K562 (cell line): Measurements from ENCODE around the gene OTUD5. TPM values are rescaled to one million over a fixed set of nuclear protein-coding genes. Genes with fewer than 3 reads are reported as not detected.
"Not testable (repeated sequence)": the region's sequence is repeated elsewhere in the genome, so short reads cannot be mapped to it uniquely, and the experiment has no call there.

Source experiments
- ATAC-seq: fragments of 200-7000 bp; cut with Tn5 transposase; 3 replicates; pipeline ENCODE4 v1.9.1; 2020; ENCODE audit warnings: moderate library complexity
- BruUV-seq: library from RNA; stranded (reverse); fragments of 400-500 nt; replicated peaks from 2 replicates; lab custom pipeline; 2021; lab: Mats Ljungman, UMichigan
- CTCF ChIA-PET: fragments of 300-600 bp; formaldehyde crosslinking; extraction: SDS; loops from one replicate; lab custom pipeline; 2021; ENCODE audit warnings: low intra/inter-chr PET ratio; lab: Yijun Ruan, JAX
- POLR2A ChIA-PET: fragments of 300-600, 350-650 bp; sonication (Branson Sonifier 250); formaldehyde crosslinking; extraction: SDS; loops from one replicate; lab custom pipeline; 2021; ENCODE audit warnings: antibody characterized with exemption, inconsistent platforms; lab: Yijun Ruan, JAX
- DNase-seq, 4 experiments: peaks; one replicate each; pipeline versions ENCODE4 v3.0.0 to v3.0.0-alpha.2; 2011 to 2018; ENCODE audit warnings: low spot score in 3 of 4, mixed read lengths in 3 of 4; ENCODE audit errors: extremely low read depth in 1 of 4
- FAIRE-seq: peaks from 2 replicates; lab custom pipeline; 2011; peaks lifted over from hg19 to GRCh38; lab: Jason Lieb, UNC
- H2AFZ ChIP-seq: 2 replicates; pipeline ENCODE4 v1.6.0; 2011; ENCODE audit warnings: low read depth, low read length, control low read depth, inconsistent platforms
- H3K27ac ChIP-seq: fragments of 200-600 bp; 3 replicates; pipeline ENCODE4 v1.8.0; 2011; ENCODE audit warnings: low read depth, mild to moderate bottlenecking, control low read depth, inconsistent platforms, low read length, moderate library complexity, mixed read lengths; ENCODE audit errors: extremely low read depth
- H3K27me3 ChIP-seq, 2 experiments: fragments of 300-600 bp in 1 of 2; 2 replicates in 1 of 2; 3 replicates in 1 of 2; pipeline versions ENCODE4 v1.6.0 to v1.8.0; 2011; ENCODE audit warnings: inconsistent platforms in 2 of 2, low read length in 2 of 2, mild to moderate bottlenecking in 1 of 2, mixed read lengths in 1 of 2, moderate library complexity in 1 of 2; ENCODE audit not compliant: control insufficient read depth in 2 of 2, insufficient read depth in 2 of 2
- H3K36me3 ChIP-seq: fragments of 300-600 bp; 3 replicates; pipeline ENCODE4 v1.8.0; 2011; ENCODE audit warnings: mild to moderate bottlenecking, low read length, inconsistent platforms; ENCODE audit not compliant: control insufficient read depth, insufficient read depth
- H3K4me1 ChIP-seq, 2 experiments: fragments of 200-600 bp in 1 of 2; replicated peaks in 1 of 2; 2 replicates in 1 of 2; 3 replicates in 1 of 2; pipeline versions ENCODE4 v1.5.1 to v1.8.0; 2011; ENCODE audit warnings: inconsistent platforms in 2 of 2, low read length in 2 of 2, mild to moderate bottlenecking in 1 of 2, mixed read lengths in 1 of 2, moderate library complexity in 1 of 2; ENCODE audit not compliant: control insufficient read depth in 2 of 2, insufficient read depth in 2 of 2
- H3K4me2 ChIP-seq: 2 replicates; pipeline ENCODE4 v1.6.1; 2011; ENCODE audit warnings: low read length, control low read depth, inconsistent platforms, mixed read lengths; ENCODE audit not compliant: insufficient read depth
- H3K4me3 ChIP-seq: fragments of 200-600 bp; sonication (generic), shearing (Covaris generic); 2 replicates; pipeline ENCODE4 v1.5.1; 2016; ENCODE audit warnings: control low read depth, inconsistent platforms
- H3K79me2 ChIP-seq: fragments of 200-600 bp; 3 replicates; pipeline ENCODE4 v1.8.0; 2011; ENCODE audit warnings: low read length, inconsistent platforms; ENCODE audit not compliant: control insufficient read depth, insufficient read depth
- H3K9ac ChIP-seq, 2 experiments: 2 replicates each; pipeline versions ENCODE4 v1.6.0 to v1.6.1; 2011; ENCODE audit warnings: low read depth in 2 of 2, low read length in 2 of 2, control low read depth in 1 of 2, inconsistent platforms in 1 of 2, mild to moderate bottlenecking in 1 of 2, mixed read lengths in 1 of 2; ENCODE audit not compliant: insufficient read depth in 1 of 2
- H3K9me1 ChIP-seq: one replicate; pipeline ENCODE4 v1.6.0; 2011; ENCODE audit warnings: inconsistent platforms, mild to moderate bottlenecking, low read length, moderate library complexity; ENCODE audit not compliant: control insufficient read depth, insufficient read depth
- H3K9me3 ChIP-seq: replicated peaks from 2 replicates; pipeline ENCODE4 v1.5.1; 2011; ENCODE audit warnings: low read depth, low read length, inconsistent platforms; ENCODE audit not compliant: control insufficient read depth, insufficient read depth
- H4K20me1 ChIP-seq: replicated peaks from 2 replicates; pipeline ENCODE4 v1.6.1; 2011; ENCODE audit warnings: low read length, inconsistent platforms, mixed read lengths; ENCODE audit not compliant: control insufficient read depth, insufficient read depth
- CXXC5 ChIP-seq: fragments of 250-450 bp; sonication (Bioruptor Pico); IDR thresholded peaks from 2 replicates; pipeline ENCODE4 v1.8.0; 2022; ENCODE audit warnings: inconsistent platforms, mild to moderate bottlenecking, moderate library complexity
- DEAF1 ChIP-seq: fragments of 450-650 bp; formaldehyde crosslinking; IDR thresholded peaks from 2 replicates; pipeline ENCODE4 v1.4.0; 2020; ENCODE audit warnings: mild to moderate bottlenecking, moderate library complexity
- KLF16 ChIP-seq: IDR thresholded peaks from 2 replicates; pipeline ENCODE4 v1.6.1; 2016; ENCODE audit warnings: antibody characterized with exemption
- PRDM10 ChIP-seq: fragments of 450-650 bp; IDR thresholded peaks from 2 replicates; pipeline ENCODE4 v1.6.1; 2018; ENCODE audit not compliant: partially characterized antibody
- ZNF121 ChIP-seq: sonication (generic); formaldehyde crosslinking; conservative IDR thresholded peaks from 2 replicates; pipeline ENCODE4 v1.8.0; 2022; ENCODE audit warnings: missing genetic modification reagents
- WGBS: fragments of 100-300 bp; shearing (Covaris generic); methylation state at CpG from one replicate; pipeline ENCODE4 v1.1.6; 2016; ENCODE audit warnings: low coverage, mixed read lengths; ENCODE audit not compliant: insufficient coverage; ENCODE audit errors: missing lambda C conversion rate; 5-methylcytosine and 5-hydroxymethylcytosine counted together
- in situ Hi-C: fragments of 300-500 bp; cut with MboI; formaldehyde crosslinking; loops from 4 replicates; pipeline ENCODE4 v1.15.0; 2018; ENCODE audit warnings: inconsistent platforms, mixed read lengths
- intact Hi-C: fragments of 100-400 bp; cut with micrococcal nuclease; formaldehyde crosslinking; loops from 2 replicates; pipeline ENCODE4 v1.14.2; 2022
- polyA plus RNA-seq, 8 experiments: library from polyadenylated mRNA; depleted of rRNA in 4 of 8; stranded (reverse) in 5 of 8; unstranded in 3 of 8; fragments of >200 nt; fragmentation: Nextera tagmentation in 2 of 8; fragmentation: Illumina TruSeq in 1 of 8; extraction: Ambion mirVana in 2 of 8; extraction: Trizol in 1 of 8; gene quantifications; 2 replicates each; pipeline versions ENCODE4 v1.2.1 to v1.2.3, GENCODE V29; 2011 to 2014; ENCODE audit warnings: inconsistent platforms in 1 of 8, missing spikeins in 1 of 8
- total RNA-seq, 7 experiments: library from RNA; depleted of rRNA in 6 of 7; stranded (reverse); fragments of >200 nt in 6 of 7; fragmentation: Illumina TruSeq in 2 of 7; extraction: Trizol in 2 of 7; gene quantifications; 2 replicates each; pipeline versions ENCODE4 v1.2.1 to v1.2.3, GENCODE V29; 2011 to 2021; ENCODE audit warnings: low replicate concordance in 1 of 7
- TF ChIP-seq, protein P1 (sequence below), 2 experiments: IDR thresholded peaks in 1 of 2; conservative IDR thresholded peaks in 1 of 2; 2 replicates each; pipeline ENCODE4 v1.6.1; 2016; ENCODE audit warnings: low read depth in 2 of 2, mild to moderate bottlenecking in 1 of 2, missing compliant biosample characterization in 1 of 2, missing genetic modification characterization in 1 of 2, moderate library complexity in 1 of 2

OTUD5 gene
- total and polyA plus RNA-seq, 9 of the 15 experiments (the other 6 are each of a cell fraction or from before 2014, with no cell fraction given) = 3.6 to 102 (median 59.0) TPM

DNA sequence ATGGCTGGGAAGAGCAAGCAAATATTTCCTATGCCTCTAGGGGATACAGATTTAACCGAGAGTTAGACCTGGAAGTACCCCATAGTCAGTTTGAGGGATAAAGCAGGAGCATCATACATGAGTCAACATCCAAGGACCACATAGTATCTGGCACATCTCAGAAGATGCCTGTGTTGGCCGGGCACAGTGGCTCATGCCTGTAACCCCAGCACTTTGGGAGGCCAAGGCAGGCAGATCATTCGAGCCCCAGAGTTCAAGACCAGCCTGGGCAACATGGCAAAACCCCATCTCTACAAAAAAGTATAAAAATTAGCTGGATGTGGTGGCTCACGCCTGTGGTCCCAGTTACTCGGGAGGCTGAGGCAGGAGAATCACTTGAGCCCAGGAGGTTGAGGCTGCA, 70.8 kb downstream of the OTUD5 start:
- FAIRE-seq, CTCF ChIA-PET: not testable (repeated sequence)

GRCh38 chrX:48883729-48884128, 73.7 kb downstream of the OTUD5 start:
- H3K27ac ChIP-seq = no peak overlapping the region
- H3K4me1 ChIP-seq = no peaks in the 10 kb centered on the region; a peak in 2 of 5 replicates
- H3K9me1 ChIP-seq = no peaks in the 10 kb centered on the region
- WGBS = 39% methylated on average over 10 of the region's 10 CpGs
- H3K9ac ChIP-seq = no peak overlapping the region
- peak overlapping the region; percentile 59; the same call in 1 of the 2 replicates for H2AFZ ChIP-seq
- POLR2A ChIA-PET = no interaction called here
- BruUV-seq = no TSS peak
- H3K79me2 ChIP-seq = no peaks in the 10 kb centered on the region
- FAIRE-seq = no peak
- CTCF ChIA-PET = no interaction called here
- peak; percentile 75 for ATAC-seq
- H3K27me3 ChIP-seq = no peaks in the 10 kb centered on the region
- H4K20me1 ChIP-seq = no peaks in the 10 kb centered on the region
- DNase-seq = no peak
- H3K9me3 ChIP-seq = no peaks in the 10 kb centered on the region
- no peak overlapping the region for H3K4me3 ChIP-seq
- H3K36me3 ChIP-seq = no peaks in the 10 kb centered on the region
- intact Hi-C loops = no loop called here
- in situ Hi-C loops = no loop called here
- H3K4me2 ChIP-seq = no peak overlapping the region
- TF ChIP-seq KLF16 (no peak), CXXC5 (CRISPR knock-in tag) (no peak), ZNF121 (CRISPR knock-in tag) (peak; percentile 46), DEAF1 (no peak), PRDM10 (peak; percentile 26)
- TF ChIP-seq, protein P1, sequence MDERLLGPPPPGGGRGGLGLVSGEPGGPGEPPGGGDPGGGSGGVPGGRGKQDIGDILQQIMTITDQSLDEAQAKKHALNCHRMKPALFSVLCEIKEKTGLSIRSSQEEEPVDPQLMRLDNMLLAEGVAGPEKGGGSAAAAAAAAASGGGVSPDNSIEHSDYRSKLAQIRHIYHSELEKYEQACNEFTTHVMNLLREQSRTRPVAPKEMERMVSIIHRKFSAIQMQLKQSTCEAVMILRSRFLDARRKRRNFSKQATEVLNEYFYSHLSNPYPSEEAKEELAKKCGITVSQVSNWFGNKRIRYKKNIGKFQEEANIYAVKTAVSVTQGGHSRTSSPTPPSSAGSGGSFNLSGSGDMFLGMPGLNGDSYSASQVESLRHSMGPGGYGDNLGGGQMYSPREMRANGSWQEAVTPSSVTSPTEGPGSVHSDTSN (CRISPR knock-in tag; IDR thresholded peaks at IDR 0.05; ENCODE audit: low read depth) = no peak
- TF ChIP-seq, protein P1 (tag; conservative IDR thresholded peaks at IDR 0.05; ENCODE audit: low read depth) = no peak

More for the DNA sequence above, 70.8 kb downstream of the OTUD5 start:
- peaks cover 6 to 17% of the 10 kb centered on the region in 2 experiments; a peak in 4 of 5 replicates for H3K4me1 ChIP-seq
- in situ Hi-C loops, H2AFZ ChIP-seq, DNase-seq, H3K9me1 ChIP-seq, ATAC-seq, H3K79me2 ChIP-seq, H3K9ac ChIP-seq, H3K27ac ChIP-seq, H3K36me3 ChIP-seq, H3K4me2 ChIP-seq, BruUV-seq, intact Hi-C loops, H3K4me3 ChIP-seq, H4K20me1 ChIP-seq, H3K27me3 ChIP-seq, H3K9me3 ChIP-seq: not testable (repeated sequence)
- WGBS = 58% methylated on average over 5 of the region's 5 CpGs
- POLR2A ChIA-PET = interaction anchor here (0.8 kb wide), 1 partner anchor 11 kb away, joined by 4 read pairs; the partner anchor contains the start of gene PQBP1
